ENCODE results near the gene ZDHHC13. TPM values are rescaled to one million over a fixed set of nuclear protein-coding genes. Genes with fewer than 3 reads are reported as not detected.

Gene ZDHHC13
- total and polyA plus RNA-seq, 9 of the 15 experiments (the other 6 are each of a cell fraction or from before 2014, with no cell fraction given) = 4.7 to 18.6 (median 10.0) TPM

GRCh38 chr11:19163617-19164016, 46.6 kb downstream of the ZDHHC13 start:
- peak in 3 of 4 experiments; percentile 14 to 49 (median 38) for DNase-seq (ENCODE audit: extremely low read depth in 1 of 4, low spot score in 3 of 4)
- Histone ChIP-seq H3K9me3 (replicated peaks; ENCODE audit: control insufficient read depth, insufficient read depth, low read depth, low read length) (no peaks in the 10 kb centered on the region), H3K9ac (ENCODE audit: insufficient read depth in 1 of 2, low read depth in 2 of 2, low read length in 2 of 2) (no peak overlapping the region), H3K4me3 (no peak overlapping the region), H2AFZ (ENCODE audit: low read depth, low read length) (peak overlapping the region; percentile 60), H3K4me1 (replicated peaks in 1 of 2; ENCODE audit: control insufficient read depth in 2 of 2, insufficient read depth in 2 of 2, low read length in 2 of 2) (no peaks in the 10 kb centered on the region; a peak in 1 of 5 replicates), H3K27me3 (ENCODE audit: control insufficient read depth in 2 of 2, insufficient read depth in 2 of 2, low read length in 2 of 2) (no peaks in the 10 kb centered on the region), H4K20me1 (replicated peaks; ENCODE audit: control insufficient read depth, insufficient read depth, low read length) (no peaks in the 10 kb centered on the region), H3K9me1 (ENCODE audit: control insufficient read depth, insufficient read depth, low read length) (no peaks in the 10 kb centered on the region), H3K27ac (ENCODE audit: extremely low read depth, low read depth, low read length) (no peak overlapping the region), H3K36me3 (ENCODE audit: control insufficient read depth, insufficient read depth, low read length) (peaks cover 35% of the 10 kb centered on the region), H3K4me2 (ENCODE audit: insufficient read depth, low read length) (no peak overlapping the region), H3K79me2 (ENCODE audit: control insufficient read depth, insufficient read depth, low read length) (no peaks in the 10 kb centered on the region)
- ChIA-PET POLR2A (no interaction called here), CTCF (ENCODE audit: low intra/inter-chr PET ratio) (no interaction called here)
- peak; percentile 92 for ATAC-seq
- intact Hi-C loops (cut with micrococcal nuclease) (no loop called here), in situ Hi-C loops (cut with MboI) (no loop called here)
- no TSS peak for BruUV-seq (replicated peaks)
- WGBS (ENCODE audit: insufficient coverage, low coverage, missing lambda C conversion rate) = 7% methylated on average over 1 of the region's 1 CpG
- FAIRE-seq = peak; percentile 70
- peak; percentile 82 for TF ChIP-seq MAFG (tag; conservative IDR thresholded peaks at IDR 0.05)
- 0 out of 2 replicates have a peak, but pooled peaks have one; percentile 21 for TF ChIP-seq HMBOX1 (IDR thresholded peaks at IDR 0.05)
- TF ChIP-seq ZNF316 (IDR thresholded peaks at IDR 0.05) = peak; percentile 80
- TF ChIP-seq MEIS2 (IDR thresholded peaks at IDR 0.05; ENCODE audit: partially characterized antibody) = peak; percentile 6
- peak; percentile 86 for TF ChIP-seq NFE2 (IDR thresholded peaks at IDR 0.05; ENCODE audit: low read depth)
- TF ChIP-seq DEAF1 (CRISPR knock-in tag; IDR thresholded peaks at IDR 0.05) = no peak
- TF ChIP-seq ZSCAN29 (IDR thresholded peaks at IDR 0.05) = no peak
- no peak for TF ChIP-seq THRAP3 (IDR thresholded peaks at IDR 0.05; ENCODE audit: borderline replicate concordance)
- TF ChIP-seq CBX1 (IDR thresholded peaks at IDR 0.05; ENCODE audit: low read depth) = no peak
- TF ChIP-seq MAFF (IDR thresholded peaks at IDR 0.05; ENCODE audit: low read length) = peak; percentile 49; the same call in 1 of the 2 replicates
- no peak for TF ChIP-seq MTA2 (IDR thresholded peaks at IDR 0.05; ENCODE audit: low read depth)
- no peak for TF ChIP-seq STAT5A (IDR thresholded peaks at IDR 0.05; ENCODE audit: borderline replicate concordance, low read length)
- TF ChIP-seq KLF1 (tag; IDR thresholded peaks at IDR 0.05) = no peak
- TF ChIP-seq CREM (IDR thresholded peaks at IDR 0.05; ENCODE audit: low read depth) = no peak
- TF ChIP-seq HNRNPLL (IDR thresholded peaks at IDR 0.05; ENCODE audit: low read depth, low read length, poor library complexity, severe bottlenecking) = no peak
- TF ChIP-seq VEZF1 (CRISPR knock-in tag; IDR thresholded peaks at IDR 0.05) = peak; percentile 28; the same call in 1 of the 2 replicates
- TF ChIP-seq ZNF57 (CRISPR knock-in tag; IDR thresholded peaks at IDR 0.05) = no peak
- peak; percentile 59; the same call in 1 of the 2 replicates for TF ChIP-seq PKNOX1 (IDR thresholded peaks at IDR 0.05)
- TF ChIP-seq CBX8 (IDR thresholded peaks at IDR 0.05; ENCODE audit: borderline replicate concordance, extremely low read depth, low read depth, low read length, poor library complexity, severe bottlenecking) = no peak
- TF ChIP-seq ARID1B (IDR thresholded peaks at IDR 0.05) = 0 out of 2 replicates have a peak, but pooled peaks have one; percentile 10
- no peak for TF ChIP-seq TAF15 (IDR thresholded peaks at IDR 0.05; ENCODE audit: low read depth, low read length)

All from K562 (cell line).